GM04503 (cell line): ENCODE data around the gene DAAM2.
A peak's percentile ranks its signal among the peaks of the same experiment; 100 is the strongest.

ENCODE experiments used
- DNase-seq: peaks from one replicate; pipeline ENCODE4 v3.0.0-alpha.2; 2012; ENCODE audit warnings: low read depth

Gene DAAM2

GRCh38 chr6:39848171-39848570 lies 56.0 kb downstream of the DAAM2 start:
- DNase-seq: no peak

GRCh38 chr6:39849228-39849627 lies 57.1 kb downstream of the DAAM2 start:
- DNase-seq: no peak

GRCh38 chr6:39849764-39850163 lies 57.6 kb downstream of the DAAM2 start:
- no peak for DNase-seq

- DNase-seq: no peak
Measured at GRCh38 chr6:39850736-39851297, 58.6 kb downstream of the DAAM2 start.

- no peak for DNase-seq
Measured at GRCh38 chr6:39851331-39851730, 59.2 kb downstream of the DAAM2 start.

GRCh38 chr6:39852324-39852723 lies 60.1 kb downstream of the DAAM2 start:
- no peak for DNase-seq

GRCh38 chr6:39853604-39854003 lies 61.4 kb downstream of the DAAM2 start:
- no peak for DNase-seq

- peak; percentile 33 for DNase-seq
Measured at GRCh38 chr6:39855356-39855995, 63.3 kb downstream of the DAAM2 start.

GRCh38 chr6:39859025-39859424 lies 66.8 kb downstream of the DAAM2 start:
- no peak for DNase-seq

GRCh38 chr6:39861663-39862062 lies 69.5 kb downstream of the DAAM2 start:
- DNase-seq: no peak

- DNase-seq: no peak
Measured at GRCh38 chr6:39865011-39865888, 73.1 kb downstream of the DAAM2 start.

- no peak for DNase-seq
Measured at GRCh38 chr6:39867592-39867991, 75.4 kb downstream of the DAAM2 start.

GRCh38 chr6:39870950-39871349 lies 78.8 kb downstream of the DAAM2 start:
- DNase-seq: no peak

- no peak for DNase-seq
Measured at GRCh38 chr6:39873439-39873838, 81.3 kb downstream of the DAAM2 start.

GRCh38 chr6:39876111-39876510 lies 83.9 kb downstream of the DAAM2 start:
- no peak for DNase-seq

- no peak for DNase-seq
Measured at GRCh38 chr6:39876826-39877225, 84.7 kb downstream of the DAAM2 start.

- DNase-seq: no peak
Measured at GRCh38 chr6:39879535-39879934, 87.4 kb downstream of the DAAM2 start.

GRCh38 chr6:39880594-39880993 lies 88.4 kb downstream of the DAAM2 start:
- no peak for DNase-seq

- DNase-seq: peak; percentile 72
Measured at GRCh38 chr6:39881851-39882530, 89.8 kb downstream of the DAAM2 start.

- DNase-seq: peak; percentile 80
Measured at GRCh38 chr6:39882531-39882899, 90.3 kb downstream of the DAAM2 start.

GRCh38 chr6:39884696-39885095 lies 92.5 kb downstream of the DAAM2 start:
- DNase-seq: no peak

GRCh38 chr6:39885691-39886090 lies 93.5 kb downstream of the DAAM2 start:
- no peak for DNase-seq

- DNase-seq: no peak
Measured at GRCh38 chr6:39886871-39887270, 94.7 kb downstream of the DAAM2 start.
